ENCODE measurements around the gene PIGH.
"Not testable (repeated sequence)": the region's sequence is repeated elsewhere in the genome, so short reads cannot be mapped to it uniquely, and the experiment has no call there.

DNA sequence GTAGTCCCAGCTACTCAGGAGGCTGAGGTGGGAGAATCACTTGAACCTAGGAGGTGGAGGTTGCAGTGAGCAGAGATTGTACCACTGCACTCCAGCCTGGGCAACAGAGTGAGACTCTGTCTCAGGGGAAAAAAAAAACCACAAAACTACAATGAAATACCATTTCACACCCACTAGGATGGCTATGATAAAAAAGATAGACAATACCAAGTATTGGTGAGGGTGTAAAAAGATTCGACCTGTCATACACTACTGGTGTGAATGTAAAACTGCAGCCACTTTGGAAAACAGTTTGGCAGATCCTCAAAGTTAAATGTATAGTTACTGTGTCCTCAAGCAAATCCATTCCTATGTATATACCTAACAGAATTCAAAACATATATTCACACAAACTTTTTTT lies 26.1 kb upstream of the PIGH start:
- TF ChIP-seq POLR2AphosphoS5, POLR2A, EP300 (IDR thresholded peaks at IDR 0.05): not testable (repeated sequence)
- TF ChIP-seq, protein P1, sequence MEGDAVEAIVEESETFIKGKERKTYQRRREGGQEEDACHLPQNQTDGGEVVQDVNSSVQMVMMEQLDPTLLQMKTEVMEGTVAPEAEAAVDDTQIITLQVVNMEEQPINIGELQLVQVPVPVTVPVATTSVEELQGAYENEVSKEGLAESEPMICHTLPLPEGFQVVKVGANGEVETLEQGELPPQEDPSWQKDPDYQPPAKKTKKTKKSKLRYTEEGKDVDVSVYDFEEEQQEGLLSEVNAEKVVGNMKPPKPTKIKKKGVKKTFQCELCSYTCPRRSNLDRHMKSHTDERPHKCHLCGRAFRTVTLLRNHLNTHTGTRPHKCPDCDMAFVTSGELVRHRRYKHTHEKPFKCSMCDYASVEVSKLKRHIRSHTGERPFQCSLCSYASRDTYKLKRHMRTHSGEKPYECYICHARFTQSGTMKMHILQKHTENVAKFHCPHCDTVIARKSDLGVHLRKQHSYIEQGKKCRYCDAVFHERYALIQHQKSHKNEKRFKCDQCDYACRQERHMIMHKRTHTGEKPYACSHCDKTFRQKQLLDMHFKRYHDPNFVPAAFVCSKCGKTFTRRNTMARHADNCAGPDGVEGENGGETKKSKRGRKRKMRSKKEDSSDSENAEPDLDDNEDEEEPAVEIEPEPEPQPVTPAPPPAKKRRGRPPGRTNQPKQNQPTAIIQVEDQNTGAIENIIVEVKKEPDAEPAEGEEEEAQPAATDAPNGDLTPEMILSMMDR (IDR thresholded peaks at IDR 0.05): not testable (repeated sequence)
